PC-9 (cell line): Measurements from ENCODE around the gene DNAH6. TPM values are rescaled to one million over a fixed set of nuclear protein-coding genes. Genes with fewer than 3 reads are reported as not detected.

Experiments
- BruUV-seq: library from RNA; stranded (reverse); fragments of 400-500 nt; replicated peaks from 2 replicates; lab custom pipeline; 2021; lab: Mats Ljungman, UMichigan
- CTCF ChIA-PET: fragments of 300-600 bp; sonication (Branson Sonifier 250); formaldehyde crosslinking; loops from one replicate; lab custom pipeline; 2022; ENCODE audit warnings: antibody characterized with exemption; lab: Charles Lee
- POLR2A ChIA-PET: fragments of 300-600 bp; sonication (Branson Sonifier 250); formaldehyde crosslinking; loops from one replicate; lab custom pipeline; 2022; ENCODE audit warnings: antibody characterized with exemption; ENCODE audit not compliant: unreplicated experiment; lab: Charles Lee
- DNase-seq, 2 experiments: peaks; one replicate each; pipeline versions ENCODE4 v3.0.0 to v3.0.0-alpha.2; 2015 to 2022; ENCODE audit warnings: mixed read lengths in 1 of 2
- H2AFZ ChIP-seq: fragments of 200-600 bp; sonication (generic); 2 replicates; pipeline ENCODE4 v1.8.1; 2017; ENCODE audit warnings: antibody characterized with exemption
- H3F3A ChIP-seq: fragments of 200-600 bp; sonication (generic); 2 replicates; pipeline ENCODE4 v1.8.1; 2017; ENCODE audit warnings: antibody characterized with exemption, mild to moderate bottlenecking, low read depth; ENCODE audit not compliant: insufficient read depth
- H3K27ac ChIP-seq: fragments of 200-600 bp; sonication (generic); 2 replicates; pipeline ENCODE4 v1.6.1; 2016; ENCODE audit warnings: mixed run types
- H3K27me3 ChIP-seq: fragments of 200-600 bp; sonication (generic); 2 replicates; pipeline ENCODE4 v1.6.1; 2016; ENCODE audit warnings: low read depth, mixed run types; ENCODE audit not compliant: insufficient read depth
- H3K36me3 ChIP-seq: fragments of 200-600 bp; sonication (generic); 2 replicates; pipeline ENCODE4 v1.6.1; 2016; ENCODE audit warnings: low read depth, mixed run types
- H3K4me1 ChIP-seq: fragments of 200-600 bp; sonication (generic); replicated peaks from 2 replicates; pipeline ENCODE4 v1.6.1; 2016; ENCODE audit warnings: mixed run types; ENCODE audit not compliant: insufficient read depth
- H3K4me2 ChIP-seq: fragments of 200-600 bp; sonication (generic); 2 replicates; pipeline ENCODE4 v1.6.1; 2017; ENCODE audit warnings: mixed run types
- H3K4me3 ChIP-seq: fragments of 200-600 bp; sonication (generic); 2 replicates; pipeline ENCODE4 v1.6.1; 2016; ENCODE audit warnings: mixed run types
- H3K79me2 ChIP-seq: fragments of 200-600 bp; sonication (generic); 2 replicates; pipeline ENCODE4 v1.6.1; 2017; ENCODE audit warnings: low read depth, mixed run types
- H3K9me2 ChIP-seq: fragments of 200-600 bp; sonication (generic); 2 replicates; pipeline ENCODE4 v1.8.1; 2017; ENCODE audit warnings: mild to moderate bottlenecking; ENCODE audit not compliant: insufficient read depth
- H3K9me3 ChIP-seq: fragments of 200-600 bp; sonication (generic); 2 replicates; pipeline ENCODE4 v1.8.1; 2016; ENCODE audit warnings: low read depth; ENCODE audit not compliant: insufficient read depth
- H4K20me1 ChIP-seq: fragments of 200-600 bp; sonication (generic); 2 replicates; pipeline ENCODE4 v1.8.1; 2017; ENCODE audit not compliant: insufficient read depth
- CTCF ChIP-seq: fragments of 200-600 bp; sonication (generic); conservative IDR thresholded peaks from 2 replicates; pipeline ENCODE4 v1.6.1; 2017; ENCODE audit warnings: mixed run types, antibody characterized with exemption, mild to moderate bottlenecking, moderate library complexity
- EZH2 ChIP-seq: fragments of 200-600 bp; sonication (generic); IDR thresholded peaks from 2 replicates; pipeline ENCODE4 v1.8.0; 2017; ENCODE audit warnings: antibody characterized with exemption, low read depth
- intact Hi-C: fragments of 100-400 bp; cut with micrococcal nuclease; formaldehyde crosslinking; loops from one replicate; pipeline ENCODE4 v1.10.0; 2022; ENCODE audit not compliant: unreplicated experiment
- total RNA-seq: library from RNA; stranded (reverse); gene quantifications from 2 replicates; pipeline ENCODE4 v1.2.3, GENCODE V29; 2021

Gene DNAH6
- total RNA-seq, 1 experiment from 2014 or later: not detected

GRCh38 chr2:84713441-84713840, 197.1 kb downstream of the DNAH6 start:
- peaks cover 23% of the 10 kb centered on the region for H3K27me3 ChIP-seq
- ChIA-PET POLR2A (no interaction called here), CTCF (no interaction called here)
- no peaks in the 10 kb centered on the region for H3K4me1 ChIP-seq
- H3K36me3 ChIP-seq: no peaks in the 10 kb centered on the region
- DNase-seq: no peak
- intact Hi-C loops: no loop called here
- H2AFZ ChIP-seq: no peak overlapping the region
- H3K27ac ChIP-seq: no peak overlapping the region
- H3K9me2 ChIP-seq: no peaks in the 10 kb centered on the region
- no peak overlapping the region for H3K4me2 ChIP-seq
- no peaks in the 10 kb centered on the region for H4K20me1 ChIP-seq
- H3K4me3 ChIP-seq: no peak overlapping the region
- no peaks in the 10 kb centered on the region for H3K9me3 ChIP-seq
- no peak for TF ChIP-seq EZH2
- no peak for TF ChIP-seq CTCF
- H3K79me2 ChIP-seq: no peaks in the 10 kb centered on the region
- BruUV-seq: no TSS peak
- H3F3A ChIP-seq: no peaks in the 10 kb centered on the region

- H3K4me1 ChIP-seq: no peaks in the 10 kb centered on the region
- H3K4me2 ChIP-seq: no peak overlapping the region
- H4K20me1 ChIP-seq: no peaks in the 10 kb centered on the region
- no peak overlapping the region for H3K4me3 ChIP-seq
- H2AFZ ChIP-seq: no peak overlapping the region
- intact Hi-C loops: no loop called here
- no peaks in the 10 kb centered on the region for H3K79me2 ChIP-seq
- H3K36me3 ChIP-seq: no peaks in the 10 kb centered on the region
- H3F3A ChIP-seq: no peaks in the 10 kb centered on the region
- no peak for DNase-seq
- BruUV-seq: no TSS peak
- H3K27ac ChIP-seq: no peak overlapping the region
- peaks cover 4% of the 10 kb centered on the region; the same call in 1 of the 2 replicates for H3K27me3 ChIP-seq
- TF ChIP-seq EZH2 (no peak), CTCF (no peak)
- H3K9me3 ChIP-seq: no peaks in the 10 kb centered on the region
- CTCF ChIA-PET: no interaction called here
- POLR2A ChIA-PET: interaction anchor here (0.5 kb wide), 1 partner anchor 75 kb away, joined by 5 read pairs; no protein-coding TSS in a partner anchor
- H3K9me2 ChIP-seq: no peaks in the 10 kb centered on the region
Measured at GRCh38 chr2:84716564-84716963, 200.3 kb downstream of the DNAH6 start.

GRCh38 chr2:84717302-84717701, 201.0 kb downstream of the DNAH6 start:
- Histone ChIP-seq H3K4me1 (no peaks in the 10 kb centered on the region), H3F3A (no peaks in the 10 kb centered on the region), H3K9me2 (no peaks in the 10 kb centered on the region), H3K27me3 (peaks cover 4% of the 10 kb centered on the region; the same call in 1 of the 2 replicates), H3K27ac (no peak overlapping the region), H3K4me2 (no peak overlapping the region), H2AFZ (no peak overlapping the region), H4K20me1 (no peaks in the 10 kb centered on the region), H3K4me3 (no peak overlapping the region), H3K79me2 (no peaks in the 10 kb centered on the region), H3K9me3 (no peaks in the 10 kb centered on the region), H3K36me3 (no peaks in the 10 kb centered on the region)
- ChIA-PET POLR2A (no interaction called here), CTCF (no interaction called here)
- DNase-seq: no peak
- BruUV-seq: no TSS peak
- intact Hi-C loops: no loop called here
- no peak for TF ChIP-seq EZH2
- no peak for TF ChIP-seq CTCF
